Amygdala (tissue), 56 donors: ENCODE measurements around the gene BCL2.

Experiments
- DNase-seq, 56 donors: peaks; one replicate each; lab custom pipeline; 2025; lab: John Stamatoyannopoulos, UW

The BCL2 gene

DNA sequence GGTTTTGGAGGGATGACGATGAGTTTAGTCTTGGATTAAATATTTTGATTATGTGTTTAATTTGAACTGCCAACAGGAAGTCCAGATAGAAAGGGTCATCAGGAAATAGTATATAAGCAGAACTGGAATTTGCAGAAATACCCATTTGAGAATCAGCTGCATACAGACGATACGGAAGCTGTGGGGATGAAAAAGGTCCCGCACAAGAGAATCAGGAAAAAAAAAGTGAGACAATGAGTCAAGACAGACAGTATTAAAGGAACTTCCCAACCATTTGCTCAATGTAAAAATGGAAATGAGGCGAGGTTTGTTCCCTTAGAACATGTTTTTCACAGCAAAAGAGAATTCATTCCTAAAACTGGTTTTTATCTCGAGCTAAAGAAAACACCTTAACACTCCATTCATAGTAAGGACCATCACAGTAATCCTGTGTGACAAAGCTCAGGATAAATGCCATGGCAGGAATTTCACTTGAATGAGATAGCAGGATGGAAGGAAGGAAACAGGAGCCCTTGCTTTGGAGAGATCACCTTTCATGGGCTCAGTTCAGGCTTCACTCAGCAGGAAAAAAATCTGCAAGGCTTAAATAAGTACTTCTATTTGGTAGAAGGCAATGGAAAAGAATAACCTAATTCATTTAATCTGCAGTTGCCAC lies 29.3 kb downstream of the BCL2 start:
- DNase-seq: no peak

DNA sequence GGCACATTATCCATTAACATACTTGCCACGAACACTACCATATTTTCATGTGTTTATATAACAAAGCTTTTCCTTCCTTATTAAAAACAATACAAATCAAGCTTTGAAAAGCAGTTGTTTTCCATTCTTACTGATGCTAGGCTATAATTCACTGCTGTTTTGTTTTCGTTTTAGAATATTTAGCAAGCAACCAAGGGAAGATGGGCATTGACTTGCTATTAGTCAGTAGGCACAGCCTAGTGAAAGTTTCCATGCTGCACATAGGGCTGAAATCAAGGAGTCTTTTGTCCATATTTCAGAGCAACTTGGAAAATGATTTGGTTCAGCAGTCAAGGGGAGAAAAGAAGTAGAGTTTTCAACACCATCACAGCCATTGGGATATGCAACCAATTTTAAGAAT lies 31.3 kb downstream of the BCL2 start:
- DNase-seq: no peak

DNA sequence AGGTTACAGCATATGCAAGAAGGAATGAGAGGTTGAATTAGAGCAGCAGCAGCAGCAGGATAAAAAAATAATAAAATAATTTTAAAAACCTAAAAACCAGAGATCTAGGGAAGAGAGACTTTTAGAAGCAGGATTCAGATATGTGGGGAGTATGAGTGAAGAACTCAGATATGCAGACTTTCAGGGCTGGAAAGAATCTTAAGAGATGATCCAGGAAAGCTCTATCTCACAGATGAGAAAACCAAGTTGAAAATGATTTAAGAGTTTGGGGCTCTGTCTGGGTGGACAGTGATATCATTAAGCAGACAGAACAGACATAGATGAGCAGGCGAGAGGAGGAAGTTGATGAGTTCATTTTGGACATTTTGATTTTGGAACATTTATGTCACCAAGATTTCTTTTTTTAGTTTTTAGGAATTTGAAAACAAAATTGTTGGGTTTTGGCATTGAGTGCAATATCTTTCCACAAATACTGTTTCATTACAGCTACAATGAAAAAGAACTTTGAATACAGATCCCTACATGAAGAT lies 31.8 kb downstream of the BCL2 start:
- no peak for DNase-seq

DNA sequence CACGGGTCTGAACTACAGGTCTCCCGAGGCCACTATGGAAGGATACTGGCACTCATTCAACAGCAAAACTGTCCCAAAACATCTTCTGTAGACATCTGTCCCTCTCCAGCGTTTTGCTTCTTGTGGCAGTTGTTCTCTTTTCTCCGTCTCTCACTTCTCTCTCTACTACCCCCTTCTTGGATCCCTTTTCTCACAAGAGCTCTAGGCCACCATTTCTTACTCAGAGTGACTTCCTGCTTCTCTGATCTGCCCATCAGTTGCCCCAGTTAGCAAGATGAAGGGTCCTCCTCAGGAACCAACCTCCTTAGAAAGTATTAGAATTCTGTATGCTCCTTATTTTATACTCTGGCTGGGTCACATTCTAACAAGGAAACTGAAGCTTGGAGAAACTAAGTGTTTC lies 32.6 kb downstream of the BCL2 start:
- DNase-seq: no peak

DNA sequence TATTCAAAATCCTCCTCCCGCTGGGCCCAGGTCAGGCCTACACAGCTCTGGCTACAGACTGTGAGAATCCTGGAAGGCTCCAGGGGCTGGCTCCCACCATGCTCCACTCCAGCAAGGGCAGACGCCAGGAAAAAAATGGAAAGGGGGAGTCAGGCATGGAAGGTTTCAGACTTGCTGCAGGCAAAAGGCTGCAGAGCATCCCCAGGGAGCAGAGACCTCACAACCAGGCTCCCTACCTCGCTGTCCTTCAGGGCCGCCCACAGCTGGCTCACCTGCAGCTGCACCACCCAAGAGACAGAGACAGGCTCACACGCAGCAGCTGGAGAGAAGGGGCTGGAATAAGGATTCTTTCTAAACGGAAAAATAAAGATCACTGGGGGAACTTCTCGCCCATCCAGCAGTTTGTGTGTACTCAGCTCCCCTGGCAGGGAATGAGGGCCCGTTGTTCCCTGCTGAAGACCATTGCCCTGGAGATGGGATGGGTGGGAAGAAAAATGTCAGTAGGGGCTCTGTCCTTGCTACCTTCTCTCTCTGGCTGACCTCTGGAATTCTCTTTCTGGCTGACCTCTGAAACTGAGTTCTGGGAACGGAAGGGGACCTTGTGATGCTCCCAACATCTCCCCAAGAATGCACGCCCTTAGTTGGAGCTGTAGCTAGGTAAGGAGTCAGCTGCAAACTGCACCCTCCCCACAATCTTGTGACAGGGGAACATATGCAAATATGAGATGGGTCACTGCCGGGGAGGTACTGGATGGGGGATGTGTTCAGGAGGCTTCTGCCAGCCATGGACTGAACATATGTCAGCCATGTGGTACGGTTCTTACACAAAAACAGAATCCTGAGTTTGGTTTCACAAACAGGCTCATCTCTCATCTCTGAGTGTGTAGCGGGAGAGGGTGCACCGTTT lies 34.5 kb downstream of the BCL2 start:
- DNase-seq: peak in 5 of 56 donors; percentile 9 to 33 (median 18)

DNA sequence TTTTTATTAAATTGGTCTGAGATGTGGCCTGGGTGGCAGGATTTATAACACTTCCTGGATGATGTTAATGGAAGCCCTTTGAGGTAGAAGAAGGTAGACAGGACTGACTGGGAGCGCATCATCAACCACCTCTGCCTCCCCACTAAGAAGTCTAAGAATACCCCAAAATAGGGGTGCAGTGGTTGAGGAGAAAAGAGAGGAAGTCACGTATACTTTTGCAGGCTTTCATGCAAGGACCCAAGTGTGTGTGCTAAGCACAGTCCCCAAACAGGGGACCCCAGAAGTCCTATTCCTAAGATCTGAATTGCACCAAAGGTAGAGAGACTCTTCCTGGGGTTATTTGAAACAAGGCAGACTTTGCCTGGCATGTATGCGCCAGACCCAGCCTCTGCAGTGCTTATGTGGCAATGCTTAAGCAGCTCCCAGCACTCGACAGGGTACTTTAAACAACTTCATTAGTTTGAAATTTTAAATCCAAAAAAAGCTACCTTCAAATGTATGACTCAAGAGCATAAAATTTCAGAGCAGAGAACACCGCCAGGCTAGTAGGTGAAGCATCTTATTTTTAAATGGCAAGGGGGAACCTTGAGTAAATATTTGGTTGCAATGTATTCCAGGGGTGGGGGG lies 35.3 kb downstream of the BCL2 start:
- no peak for DNase-seq

DNA sequence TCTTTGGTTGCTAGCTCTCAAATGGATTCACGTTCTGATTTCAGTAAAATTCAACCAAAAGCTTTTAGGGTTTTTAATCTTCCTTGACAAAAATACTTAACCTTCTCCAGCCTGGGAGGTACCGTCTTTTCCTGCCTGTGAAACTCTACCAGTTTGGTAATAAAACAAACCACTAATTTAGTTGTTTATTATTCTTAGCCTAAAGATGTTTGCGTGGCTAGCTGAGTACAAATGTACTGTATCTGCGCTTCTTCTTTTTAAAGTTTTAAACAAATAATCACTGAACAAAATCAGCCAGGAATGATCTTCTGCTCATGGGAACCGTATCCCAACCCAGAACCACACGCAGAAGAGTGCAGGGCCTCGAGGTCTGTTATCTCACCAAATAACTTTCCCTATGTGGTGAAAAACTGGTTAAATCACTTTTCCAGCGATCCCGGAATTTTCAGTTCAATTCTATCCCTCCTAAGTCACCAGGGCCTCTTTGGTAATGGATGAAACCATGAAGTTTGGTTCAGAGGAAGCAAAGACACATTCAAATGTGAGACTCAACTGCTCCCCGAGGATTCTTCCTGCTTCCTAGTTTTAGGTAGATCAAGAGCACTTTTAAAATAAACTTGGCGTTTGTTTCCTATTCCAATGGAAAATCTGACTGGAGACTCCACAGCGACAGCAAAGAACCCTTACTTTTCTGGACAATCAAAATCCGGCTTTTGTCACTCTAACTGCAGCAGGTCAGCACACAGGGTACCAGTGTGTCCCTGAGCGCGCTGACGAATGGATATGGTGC lies 36.1 kb downstream of the BCL2 start:
- DNase-seq: no peak

DNA sequence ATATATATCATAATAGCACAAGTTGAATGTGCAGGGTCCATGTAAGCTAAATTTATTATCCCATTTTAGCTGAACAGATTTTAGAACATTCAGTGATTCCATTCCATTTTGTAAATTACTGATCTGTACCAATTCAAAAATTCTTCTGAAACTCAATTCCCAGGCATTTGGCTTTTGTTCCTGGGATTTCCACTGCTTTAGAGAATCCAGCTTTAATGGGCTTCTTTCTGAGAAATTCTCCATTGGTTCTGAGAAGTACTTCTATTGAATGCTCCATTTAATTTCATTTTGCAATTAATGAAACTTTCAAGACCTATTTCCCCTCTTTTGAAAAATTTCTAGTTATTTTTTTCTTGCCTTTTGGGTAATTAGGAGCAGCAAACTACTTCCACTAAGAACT lies 36.8 kb downstream of the BCL2 start:
- DNase-seq: no peak

DNA sequence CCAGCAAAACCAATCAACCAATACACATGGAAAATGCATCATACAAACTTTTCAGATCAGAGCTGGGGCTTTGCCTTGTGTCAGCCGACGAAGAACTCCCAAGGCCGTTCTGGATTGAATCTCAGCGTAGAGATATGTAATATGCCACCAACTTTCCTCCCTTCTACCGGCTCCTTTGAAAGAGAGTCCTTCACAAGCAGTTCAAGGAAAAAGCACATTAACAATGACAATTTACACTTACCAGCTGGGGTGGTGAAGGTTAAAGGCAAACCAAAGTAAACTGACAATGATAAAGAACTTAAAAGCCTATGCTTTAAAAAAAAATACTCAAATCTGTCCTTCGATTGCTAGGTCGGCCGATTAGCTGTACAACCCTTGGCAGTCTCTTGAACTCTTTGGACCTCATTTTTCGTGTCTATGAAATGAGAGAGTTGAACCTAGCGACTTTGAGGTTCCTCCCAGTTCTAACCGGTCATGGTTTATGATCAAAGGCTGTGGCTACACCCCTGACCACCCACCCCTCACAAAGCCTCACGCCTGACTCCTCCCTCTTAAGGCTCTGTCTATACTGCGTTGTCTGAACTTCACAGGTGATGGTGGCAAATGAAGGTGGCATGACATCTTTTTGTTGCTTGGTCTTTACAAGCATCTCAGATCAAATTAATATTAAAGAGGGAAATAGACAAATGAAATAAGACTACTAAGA lies 46.2 kb downstream of the BCL2 start:
- no peak for DNase-seq

DNA sequence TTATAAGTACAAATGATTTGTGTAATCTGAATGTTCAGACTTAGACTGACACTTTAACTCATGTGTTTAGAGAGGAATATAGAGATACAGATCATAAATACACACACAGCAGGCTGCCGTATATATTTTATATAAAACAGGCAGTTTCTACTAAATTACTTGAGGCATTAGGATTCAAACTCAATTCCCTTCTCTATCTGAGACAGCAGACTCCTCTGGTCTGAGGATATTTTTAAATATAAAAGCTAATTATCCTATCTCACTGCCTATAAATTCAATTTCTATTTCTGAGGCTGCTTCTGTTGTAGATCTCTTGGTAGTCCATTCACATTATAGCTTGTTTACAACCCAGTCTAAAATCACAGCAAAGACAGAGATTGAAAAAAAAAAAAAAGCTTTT lies 46.9 kb downstream of the BCL2 start:
- no peak for DNase-seq

DNA sequence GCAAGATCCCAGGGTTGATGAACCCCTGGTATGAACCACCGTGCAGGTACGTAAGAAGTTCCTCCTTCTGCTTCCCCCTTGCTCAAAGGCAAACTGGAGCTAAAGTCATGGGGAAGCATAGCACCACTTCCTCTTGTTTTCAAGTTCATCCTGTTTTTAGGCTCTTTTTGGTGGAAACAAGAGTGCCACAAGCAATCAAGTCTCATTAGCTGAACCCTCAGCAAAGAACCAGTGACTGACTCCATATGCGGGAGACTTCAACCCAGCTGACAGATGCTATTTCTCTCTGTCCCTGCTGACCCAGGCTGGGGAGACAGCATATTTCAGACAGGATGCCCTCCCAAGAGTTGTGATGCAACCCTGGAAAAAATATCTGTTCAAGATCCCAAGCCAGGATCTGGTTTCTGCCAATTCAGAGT lies 47.7 kb downstream of the BCL2 start:
- no peak for DNase-seq

DNA sequence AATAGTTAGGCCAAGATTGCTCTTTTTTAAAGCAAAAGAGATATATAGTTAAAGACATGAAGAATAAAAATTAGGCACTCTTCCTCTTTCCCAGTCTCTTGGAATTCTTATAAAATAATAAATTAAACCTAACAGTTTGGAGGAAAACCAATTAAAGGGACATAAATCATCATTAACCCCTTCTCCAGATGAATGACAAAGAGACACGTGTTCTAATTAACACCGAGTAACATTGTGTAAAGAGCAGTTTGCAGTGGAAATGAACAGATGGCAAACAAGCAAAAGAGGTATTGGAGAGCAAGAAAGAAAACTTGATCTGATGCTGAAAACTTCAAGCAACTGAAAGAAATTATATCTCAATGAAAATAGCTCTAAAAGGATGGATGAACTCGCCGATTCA lies 48.4 kb downstream of the BCL2 start:
- no peak for DNase-seq

DNA sequence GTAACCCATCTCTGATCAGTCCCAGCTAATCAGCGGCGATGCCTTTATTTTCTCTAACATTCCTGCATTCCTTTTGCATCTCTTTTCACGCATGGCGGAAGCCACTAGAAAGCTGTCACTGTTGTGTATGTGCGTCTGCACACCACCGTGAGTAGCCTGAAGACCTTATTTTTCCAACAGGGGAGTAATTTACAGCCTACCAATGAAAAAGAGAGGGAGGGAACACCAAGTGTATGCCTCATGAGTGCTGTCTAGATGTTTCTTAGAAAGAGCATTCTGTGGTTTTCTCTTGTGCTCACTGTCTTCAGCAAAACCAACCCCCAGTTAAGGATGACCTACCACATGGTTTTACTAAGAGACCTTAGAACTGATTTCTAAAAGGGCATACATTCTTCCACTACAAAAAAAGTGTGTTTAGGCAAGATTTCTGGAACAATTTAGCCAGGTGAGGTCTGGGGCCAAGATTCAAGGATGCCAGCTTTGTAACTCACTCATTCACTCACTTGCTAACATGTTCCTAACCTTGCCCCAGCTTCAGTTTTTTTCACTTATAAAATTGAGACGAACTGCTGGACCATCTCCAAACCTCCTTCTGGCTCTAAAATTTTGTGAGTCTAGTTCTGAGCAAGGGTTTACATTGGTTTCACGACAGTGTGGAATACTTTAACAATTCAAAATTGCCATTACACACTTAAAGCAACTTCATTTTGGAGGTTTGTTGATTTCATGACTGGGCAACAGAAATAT lies 51.4 kb downstream of the BCL2 start:
- no peak for DNase-seq

DNA sequence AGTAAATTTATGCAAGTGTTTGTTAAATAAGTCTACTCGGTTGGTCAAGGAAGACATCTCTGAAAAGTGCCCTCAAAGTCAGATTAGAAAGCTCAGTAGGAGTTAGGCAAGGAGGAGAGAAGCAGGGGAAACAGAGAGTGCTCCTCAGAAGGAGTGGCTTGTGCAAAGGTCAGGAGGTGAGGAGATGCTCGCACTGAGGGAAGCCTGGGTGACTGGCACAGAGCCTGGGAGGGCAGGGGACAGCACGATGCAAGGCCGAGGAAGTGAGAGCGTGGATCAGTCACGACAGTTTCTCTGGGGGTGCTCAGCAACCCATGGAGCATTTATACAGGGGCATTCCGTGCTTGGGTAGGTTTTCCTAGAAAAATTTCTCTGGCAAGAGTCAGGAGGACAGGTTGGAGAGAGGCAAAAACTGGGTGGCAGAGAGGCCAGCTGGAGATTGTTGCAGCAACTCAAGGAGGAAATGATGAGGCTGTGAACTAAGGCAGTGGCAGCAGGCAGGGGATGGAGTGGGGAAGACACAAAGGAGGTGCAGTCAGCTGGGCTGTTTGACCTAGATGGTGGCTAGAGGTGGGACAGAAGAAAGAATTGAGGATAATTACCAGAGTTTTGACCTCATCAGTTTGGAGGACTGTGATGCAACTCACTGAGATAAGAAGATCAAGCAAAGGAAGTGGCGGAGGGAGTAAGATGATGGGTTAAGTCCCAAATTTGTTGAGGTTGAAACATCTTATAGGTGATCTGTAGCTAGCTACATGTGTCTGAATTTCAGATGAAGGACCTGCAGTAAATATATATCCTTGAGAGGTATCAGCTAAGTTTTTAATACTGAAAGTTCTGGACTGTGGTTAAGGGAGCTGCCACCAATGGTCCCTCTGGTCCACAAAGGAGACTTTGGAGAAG lies 52.4 kb downstream of the BCL2 start:
- no peak for DNase-seq

DNA sequence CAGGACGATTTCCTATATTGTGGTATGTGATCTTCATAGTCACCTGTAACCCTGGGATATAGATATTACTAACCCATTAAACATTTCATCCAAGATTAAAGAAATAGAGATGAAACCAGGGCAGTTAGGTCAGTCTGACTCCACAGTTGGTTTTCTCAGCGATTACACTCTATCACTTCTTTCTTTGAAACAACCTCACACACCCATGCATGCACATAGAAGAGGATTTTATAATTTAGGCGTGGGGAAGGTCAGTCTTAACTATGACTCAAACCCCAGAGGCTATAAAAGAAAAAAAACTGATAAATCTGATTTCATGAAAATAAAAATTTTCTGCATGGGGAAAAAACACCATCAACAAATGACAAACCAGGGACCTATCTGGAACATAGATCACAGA lies 54.2 kb downstream of the BCL2 start:
- no peak for DNase-seq

DNA sequence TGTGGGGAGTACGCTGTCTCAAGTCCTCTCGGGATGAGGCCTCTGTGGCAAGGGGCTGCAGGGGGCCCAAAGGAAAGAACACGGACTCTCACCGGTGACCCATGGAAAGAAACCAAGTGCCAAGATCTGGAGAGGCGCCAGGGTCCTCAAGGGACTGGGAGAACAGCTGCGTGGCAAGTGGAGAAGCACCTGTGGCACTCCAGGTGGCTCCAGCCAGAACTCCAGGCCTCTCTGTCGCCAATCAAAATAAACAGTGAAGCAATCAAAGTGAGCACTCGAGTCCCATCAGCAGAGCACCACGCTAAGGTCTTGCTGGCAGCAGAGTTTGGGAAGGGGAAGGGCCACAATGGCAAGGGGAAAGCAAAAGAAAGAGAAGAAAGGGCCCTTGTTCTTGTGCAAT lies 54.7 kb downstream of the BCL2 start:
- no peak for DNase-seq

DNA sequence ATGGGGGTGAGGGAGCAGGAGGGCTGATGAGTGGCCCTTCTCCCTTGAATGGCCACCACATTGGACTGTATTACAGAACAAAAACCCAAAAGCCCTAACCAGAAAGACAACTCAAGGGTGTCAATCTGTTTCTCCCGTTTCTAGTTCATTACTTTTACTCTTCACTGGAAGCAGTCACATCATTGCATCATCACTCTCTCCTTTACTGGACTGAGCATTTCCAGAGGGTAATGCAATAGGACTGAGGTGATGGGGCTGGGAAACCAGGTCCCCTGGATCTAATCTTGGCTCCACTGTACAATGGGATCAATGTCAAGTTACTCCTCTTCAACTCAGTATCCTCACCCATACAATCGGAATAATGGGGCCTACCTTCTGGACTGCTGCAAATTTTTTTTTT lies 56.1 kb downstream of the BCL2 start:
- no peak for DNase-seq
